ENCODE data around the gene CEP104. TPM values are rescaled to one million over a fixed set of nuclear protein-coding genes. Genes with fewer than 3 reads are reported as not detected.

The CEP104 gene
- total RNA-seq, 1 experiment from 2014 or later, result 34.5 TPM

GRCh38 chr1:3895951-3896325 lies 38.9 kb upstream of the CEP104 start:
- no peak overlapping the region for H2BK20ac ChIP-seq (ENCODE audit: low read depth, low read length, poor library complexity, severe bottlenecking)
- H3T11ph ChIP-seq (ENCODE audit: low read length), result no peak overlapping the region
- Mint-ChIP-seq H3K4me1 (peaks cover 5 to 18% of the 10 kb centered on the region in 2 experiments), H3K9me3 (peaks cover 14 to 15% of the 10 kb centered on the region in 2 experiments), H3K4me3 (no peak overlapping the region), H3K36me3 (ENCODE audit: insufficient read depth in 1 of 3, low read depth in 3 of 3) (peaks cover 19 to 36% (median 20%) of the 10 kb centered on the region in 3 experiments), H3K27ac (peak overlapping the region in 1 of 3 experiments; percentile 77; a peak in 2 of 7 replicates), H3K27me3 (ENCODE audit: low read depth) (no peaks in the 10 kb centered on the region)
- no peak overlapping the region for H3K4me2 ChIP-seq (ENCODE audit: insufficient read depth, insufficient read length, low read length)
- H3K23ac ChIP-seq (ENCODE audit: insufficient read length, low read depth, low read length), result no peak overlapping the region
- no peak for DNase-seq
- no peaks in the 10 kb centered on the region for H4K20me1 ChIP-seq (ENCODE audit: control insufficient read depth, insufficient read depth, insufficient read length)
- H3K79me1 ChIP-seq (ENCODE audit: insufficient read depth, low read depth, low read length, poor library complexity, severe bottlenecking), result peaks cover 16% of the 10 kb centered on the region
- no peak for TF ChIP-seq CTCF (conservative IDR thresholded peaks at IDR 0.05)
- H2BK120ac ChIP-seq (ENCODE audit: low read depth, low read length, poor library complexity, severe bottlenecking), result no peak overlapping the region
- no peak overlapping the region for H3K14ac ChIP-seq (ENCODE audit: insufficient read depth, low read length)
- WGBS (ENCODE audit: extremely low coverage, insufficient read length, low lambda C conversion rate), result no CpG with 5 or more reads among the region's 4 CpGs
- no peak overlapping the region for H3K4ac ChIP-seq (ENCODE audit: low read depth, low read length)
- no peak overlapping the region for H4K8ac ChIP-seq (replicated peaks; ENCODE audit: insufficient read length, low read depth, low read length)
- no peak overlapping the region for H4K91ac ChIP-seq (ENCODE audit: insufficient read length, low read depth, low read length)
- H3K23me2 ChIP-seq (ENCODE audit: insufficient read length, low read depth, low read length, poor library complexity, severe bottlenecking), result peaks cover 7% of the 10 kb centered on the region
- no peaks in the 10 kb centered on the region for H3K9me3 ChIP-seq (ENCODE audit: control insufficient read depth, low read depth, low read length)
- H3K79me2 ChIP-seq (ENCODE audit: insufficient read depth, low read length), result peaks cover 34% of the 10 kb centered on the region; the same call in 1 of the 2 replicates
- H3K4me1 ChIP-seq (ENCODE audit: insufficient read depth, low read length), result no peaks in the 10 kb centered on the region
- no peak overlapping the region for H3K56ac ChIP-seq (ENCODE audit: insufficient read length, low read depth, low read length)
- no peak overlapping the region for H2AFZ ChIP-seq (ENCODE audit: low read length)
- H2AK5ac ChIP-seq (ENCODE audit: insufficient read length, low read length), result no peak overlapping the region
- H4K5ac ChIP-seq (ENCODE audit: insufficient read length, low read depth, low read length), result no peak overlapping the region
- H3K27me3 ChIP-seq (ENCODE audit: insufficient read depth, low read length), result no peaks in the 10 kb centered on the region
- no peak overlapping the region for H2BK15ac ChIP-seq (ENCODE audit: low read depth, low read length)
- H3K9ac ChIP-seq (ENCODE audit: extremely low read depth, insufficient read length, low read length), result no peak overlapping the region
- no peak overlapping the region for H3K27ac ChIP-seq (ENCODE audit: insufficient read length, low read depth, low read length)
- no peak overlapping the region for H3K18ac ChIP-seq (ENCODE audit: insufficient read length, low read depth, low read length)
- H2BK5ac ChIP-seq (ENCODE audit: insufficient read length, low read length), result no peak overlapping the region
- no peak overlapping the region for H2BK12ac ChIP-seq (ENCODE audit: insufficient read length, low read depth, low read length)

Measured in H9 (cell line).